Islet precursor cell (in vitro differentiated cells): ENCODE results near the gene LAG3.

Experiments
- DNase-seq: peaks from one replicate; pipeline ENCODE4 v3.0.0-alpha.2; 2018

Gene LAG3

GRCh38 chr12:6824901-6825381 lies 52.6 kb downstream of the LAG3 start:
- DNase-seq: no peak

GRCh38 chr12:6825398-6826124 lies 53.2 kb downstream of the LAG3 start:
- DNase-seq: peak; percentile 96

GRCh38 chr12:6826125-6826733 lies 53.9 kb downstream of the LAG3 start:
- DNase-seq: peak; percentile 51

GRCh38 chr12:6826734-6827436 lies 54.6 kb downstream of the LAG3 start:
- no peak for DNase-seq

- DNase-seq: peak; percentile 95
These were observed 55.2 kb downstream of the LAG3 start for GRCh38 chr12:6827437-6827911.
